ENCODE data around the gene REG1A.

- no peak for TF ChIP-seq CTCF (IDR thresholded peaks at IDR 0.05)
- no peak for TF ChIP-seq POLR2A (IDR thresholded peaks at IDR 0.05)
- TF ChIP-seq POLR2AphosphoS5 (IDR thresholded peaks at IDR 0.05): no peak
- no peak for TF ChIP-seq EP300 (IDR thresholded peaks at IDR 0.05)
Measured at GRCh38 chr2:79082987-79083386, 37.3 kb upstream of the REG1A start.
